SK-N-SH (cell line): Measurements from ENCODE around the gene F2RL2. TPM values are rescaled to one million over a fixed set of nuclear protein-coding genes. Genes with fewer than 3 reads are reported as not detected.

ENCODE experiments used
- CTCF ChIA-PET: fragments of 300-600, 350-600 bp; formaldehyde crosslinking; extraction: SDS; loops from one replicate; lab custom pipeline; 2021; lab: Yijun Ruan, JAX
- POLR2A ChIA-PET: fragments of 350-600 bp; sonication (Branson Sonifier 250); formaldehyde crosslinking; extraction: SDS; loops from one replicate; lab custom pipeline; 2020; ENCODE audit warnings: antibody characterized with exemption, inconsistent platforms; lab: Yijun Ruan, JAX
- DNase-seq: peaks from one replicate; pipeline ENCODE4 v3.0.0; 2012
- H2AFZ ChIP-seq: fragments of 200-600 bp; sonication (generic); 2 replicates; pipeline ENCODE4 v1.8.1; 2016; ENCODE audit warnings: antibody characterized with exemption, mild to moderate bottlenecking, low read depth
- H3F3A ChIP-seq: fragments of 200-600 bp; sonication (generic); replicated peaks from 2 replicates; pipeline ENCODE3; 2016; ENCODE audit warnings: antibody characterized with exemption, mild to moderate bottlenecking; ENCODE audit not compliant: insufficient read depth
- H3K27ac ChIP-seq, 2 experiments: fragments of 200-500 bp in 1 of 2; fragments of 200-600 bp in 1 of 2; sonication (Bioruptor generic) in 1 of 2; sonication (generic), shearing (Covaris generic) in 1 of 2; 2 replicates each; pipeline versions ENCODE4 v1.5.1 to v1.6.1; 2014 to 2016; ENCODE audit warnings: low read depth in 2 of 2, inconsistent platforms in 1 of 2, low read length in 1 of 2, mild to moderate bottlenecking in 1 of 2, mixed read lengths in 1 of 2
- H3K27me3 ChIP-seq: fragments of 200-600 bp; sonication (generic), shearing (Covaris generic); 2 replicates; pipeline ENCODE4 v1.6.1; 2016; ENCODE audit warnings: mixed run types; ENCODE audit not compliant: insufficient read depth
- H3K36me3 ChIP-seq, 2 experiments: fragments of 200-500 bp in 1 of 2; fragments of 200-600 bp in 1 of 2; sonication (Bioruptor generic) in 1 of 2; sonication (generic) in 1 of 2; replicated peaks in 1 of 2; 2 replicates each; pipeline versions ENCODE3 to v1.5.1; 2014 to 2016; ENCODE audit warnings: low read length in 1 of 2, mild to moderate bottlenecking in 1 of 2; ENCODE audit not compliant: insufficient read depth in 2 of 2, control insufficient read depth in 1 of 2
- H3K4me1 ChIP-seq, 2 experiments: fragments of 200-500 bp in 1 of 2; fragments of 200-600 bp in 1 of 2; sonication (Bioruptor generic) in 1 of 2; sonication (generic), shearing (Covaris generic) in 1 of 2; 2 replicates each; pipeline versions ENCODE4 v1.5.1 to v1.6.1; 2014 to 2016; ENCODE audit warnings: low read depth in 1 of 2, low read length in 1 of 2, mixed run types in 1 of 2; ENCODE audit not compliant: insufficient read depth in 2 of 2, control insufficient read depth in 1 of 2
- H3K4me2 ChIP-seq: fragments of 200-600 bp; sonication (generic), shearing (Covaris generic); 2 replicates; pipeline ENCODE4 v1.6.1; 2017; ENCODE audit warnings: mixed run types
- H3K4me3 ChIP-seq, 2 experiments: fragments of 200-500 bp in 1 of 2; fragments of 200-600 bp in 1 of 2; sonication (Bioruptor generic) in 1 of 2; sonication (generic), shearing (Covaris generic) in 1 of 2; 2 replicates each; pipeline versions ENCODE4 v1.5.1 to v1.8.1; 2014 to 2016; ENCODE audit warnings: low read depth in 2 of 2, inconsistent platforms in 1 of 2, low read length in 1 of 2, mild to moderate bottlenecking in 1 of 2, mixed read lengths in 1 of 2, moderate library complexity in 1 of 2
- H3K79me2 ChIP-seq: fragments of 200-600 bp; sonication (generic); 2 replicates; pipeline ENCODE4 v1.8.1; 2017; ENCODE audit warnings: mild to moderate bottlenecking; ENCODE audit not compliant: insufficient read depth
- H3K9ac ChIP-seq: fragments of 200-600 bp; sonication (generic); 2 replicates; pipeline ENCODE4 v1.6.1; 2017; ENCODE audit warnings: mixed run types
- H3K9me2 ChIP-seq: fragments of 200-600 bp; sonication (generic); 2 replicates; pipeline ENCODE4 v1.6.1; 2017; ENCODE audit warnings: mixed run types
- H3K9me3 ChIP-seq: fragments of 200-600 bp; sonication (generic); 2 replicates; pipeline ENCODE4 v1.6.1; 2017; ENCODE audit warnings: mixed run types, mild to moderate bottlenecking, moderate library complexity
- H4K20me1 ChIP-seq: fragments of 200-600 bp; sonication (generic); 2 replicates; pipeline ENCODE4 v1.6.1; 2017; ENCODE audit warnings: mild to moderate bottlenecking, mixed run types; ENCODE audit not compliant: insufficient read depth
- EZH2phosphoT487 ChIP-seq: fragments of 200-600 bp; sonication (generic); IDR thresholded peaks from 2 replicates; pipeline ENCODE4 v1.6.1; 2017; ENCODE audit warnings: low read depth, mixed run types, mild to moderate bottlenecking, antibody characterized with exemption, moderate library complexity, borderline replicate concordance
- GABPA ChIP-seq: IDR thresholded peaks from 2 replicates; pipeline ENCODE4 v1.4.0; 2012; ENCODE audit warnings: low read depth, mild to moderate bottlenecking
- NFIC ChIP-seq: IDR thresholded peaks from 2 replicates; pipeline ENCODE4 v1.4.0; 2012; ENCODE audit warnings: borderline replicate concordance
- TCF12 ChIP-seq: IDR thresholded peaks from 2 replicates; pipeline ENCODE4 v1.4.0; 2012
- TEAD4 ChIP-seq: IDR thresholded peaks from 2 replicates; pipeline ENCODE4 v1.4.0; 2012; ENCODE audit warnings: mild to moderate bottlenecking, borderline replicate concordance; ENCODE audit not compliant: insufficient read depth
- WGBS: methylation state at CpG from one replicate; pipeline ENCODE4 v1.1.6; 2017; ENCODE audit warnings: low lambda C conversion rate; 5-methylcytosine and 5-hydroxymethylcytosine counted together
- polyA plus RNA-seq, 3 experiments: library from polyadenylated mRNA; depleted of rRNA; stranded (reverse); fragments of >200 nt; gene quantifications; 2 replicates each; pipeline ENCODE4 v1.2.3, GENCODE V29; 2012
- TF ChIP-seq, protein P1 (sequence below): IDR thresholded peaks from 2 replicates; pipeline ENCODE4 v1.4.0; 2012; ENCODE audit warnings: low read depth, borderline replicate concordance

The F2RL2 gene
- polyA plus RNA-seq, 1 of the 3 experiments (the other 2 are of a cell fraction), result 29.4 TPM

DNA sequence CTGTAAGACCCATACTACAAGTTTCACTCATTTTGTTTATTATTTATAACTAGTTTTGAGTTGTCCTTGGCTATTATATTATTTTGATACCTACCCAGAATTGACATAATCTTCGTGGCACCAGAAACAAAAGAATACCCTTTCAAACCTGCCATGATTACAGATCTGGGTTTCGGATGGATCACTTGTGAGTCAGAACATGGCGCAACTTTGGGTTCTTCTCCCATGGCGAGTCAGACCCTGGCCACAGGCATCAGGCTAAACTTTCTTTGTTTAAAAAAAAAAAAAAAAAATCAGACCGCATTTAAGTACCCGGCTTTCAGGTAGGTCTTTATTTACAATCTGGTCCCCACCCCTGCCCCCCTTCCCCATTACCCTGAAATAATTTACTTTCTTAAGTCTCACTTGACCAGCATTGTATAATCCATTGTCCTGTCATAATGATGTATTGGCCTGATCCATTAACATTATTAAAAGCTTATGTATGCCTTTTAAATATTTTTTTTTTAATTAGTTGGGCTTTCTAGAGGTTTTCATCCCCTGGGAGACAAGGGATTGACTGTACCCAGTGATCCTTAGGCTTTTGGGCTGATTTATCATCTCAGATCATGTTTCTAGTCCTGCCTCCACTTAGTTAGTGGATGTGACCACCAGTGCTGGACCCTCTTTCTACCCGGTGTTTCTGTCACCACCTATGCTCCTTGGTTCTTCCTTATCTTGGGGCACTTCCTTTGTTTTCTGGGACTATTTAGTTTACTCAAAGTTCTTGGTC lies 43.9 kb downstream of the F2RL2 start:
- Histone ChIP-seq H3K27me3 (no peaks in the 10 kb centered on the region), H3K9me2 (no peaks in the 10 kb centered on the region), H3K4me3 (no peak overlapping the region), H3K9ac (no peak overlapping the region), H3F3A (no peaks in the 10 kb centered on the region), H3K79me2 (no peaks in the 10 kb centered on the region), H4K20me1 (no peaks in the 10 kb centered on the region), H3K9me3 (no peaks in the 10 kb centered on the region), H2AFZ (no peak overlapping the region), H3K4me2 (no peak overlapping the region), H3K36me3 (no peaks in the 10 kb centered on the region), H3K4me1 (peaks cover 0 to 2% of the 10 kb centered on the region in 2 experiments; a peak in 2 of 4 replicates), H3K27ac (no peak overlapping the region)
- 64% methylated on average over 7 of the region's 7 CpGs for WGBS
- ChIA-PET POLR2A (no interaction called here), CTCF (no interaction called here)
- TF ChIP-seq TCF12 (0 out of 2 replicates have a peak, but pooled peaks have one; percentile 10), TEAD4 (no peak)
- no peak for DNase-seq

DNA sequence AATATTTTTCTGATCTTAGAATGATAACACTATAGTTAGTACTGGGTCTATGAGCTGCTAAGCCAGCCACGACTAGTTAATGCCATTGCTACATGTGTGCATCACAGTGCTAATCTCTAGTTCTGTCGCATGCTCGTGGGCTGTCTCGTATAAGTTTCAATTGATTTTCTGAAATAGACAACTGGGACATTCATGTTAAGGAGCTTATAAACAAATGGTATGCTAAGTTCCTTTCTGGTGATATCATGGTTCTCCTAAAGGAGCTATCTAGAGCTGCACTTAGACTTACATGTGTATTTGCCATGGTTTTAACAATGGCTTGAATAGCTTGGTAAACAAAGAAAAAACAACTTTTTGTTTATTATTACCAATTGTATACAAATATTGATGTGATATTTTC lies 46.2 kb downstream of the F2RL2 start:
- Histone ChIP-seq H2AFZ (no peak overlapping the region), H3K9me3 (no peaks in the 10 kb centered on the region), H3F3A (no peaks in the 10 kb centered on the region), H3K79me2 (no peaks in the 10 kb centered on the region), H3K9ac (no peak overlapping the region), H3K27me3 (no peaks in the 10 kb centered on the region), H4K20me1 (no peaks in the 10 kb centered on the region), H3K36me3 (no peaks in the 10 kb centered on the region), H3K9me2 (no peaks in the 10 kb centered on the region), H3K27ac (no peak overlapping the region; a peak in 1 of 4 replicates), H3K4me3 (no peak overlapping the region), H3K4me1 (peaks cover 0 to 2% of the 10 kb centered on the region in 2 experiments; a peak in 2 of 4 replicates), H3K4me2 (no peak overlapping the region)
- ChIA-PET CTCF (interaction anchor here (0.9 to 1.5 kb wide), 7 partner anchors 23 to 198 kb away, joined by 3 to 6 read pairs (median 4); no protein-coding TSS in a partner anchor), POLR2A (no interaction called here)
- TF ChIP-seq, protein P1, sequence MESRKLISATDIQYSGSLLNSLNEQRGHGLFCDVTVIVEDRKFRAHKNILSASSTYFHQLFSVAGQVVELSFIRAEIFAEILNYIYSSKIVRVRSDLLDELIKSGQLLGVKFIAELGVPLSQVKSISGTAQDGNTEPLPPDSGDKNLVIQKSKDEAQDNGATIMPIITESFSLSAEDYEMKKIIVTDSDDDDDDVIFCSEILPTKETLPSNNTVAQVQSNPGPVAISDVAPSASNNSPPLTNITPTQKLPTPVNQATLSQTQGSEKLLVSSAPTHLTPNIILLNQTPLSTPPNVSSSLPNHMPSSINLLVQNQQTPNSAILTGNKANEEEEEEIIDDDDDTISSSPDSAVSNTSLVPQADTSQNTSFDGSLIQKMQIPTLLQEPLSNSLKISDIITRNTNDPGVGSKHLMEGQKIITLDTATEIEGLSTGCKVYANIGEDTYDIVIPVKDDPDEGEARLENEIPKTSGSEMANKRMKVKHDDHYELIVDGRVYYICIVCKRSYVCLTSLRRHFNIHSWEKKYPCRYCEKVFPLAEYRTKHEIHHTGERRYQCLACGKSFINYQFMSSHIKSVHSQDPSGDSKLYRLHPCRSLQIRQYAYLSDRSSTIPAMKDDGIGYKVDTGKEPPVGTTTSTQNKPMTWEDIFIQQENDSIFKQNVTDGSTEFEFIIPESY, result no peak
- TF ChIP-seq EZH2phosphoT487 (no peak), NFIC (no peak)
- 93% methylated on average over 4 of the region's 4 CpGs for WGBS
- no peak for DNase-seq

- ChIA-PET POLR2A (no interaction called here), CTCF (interaction anchor here (0.9 to 1.5 kb wide), 5 partner anchors 24 to 198 kb away, joined by 3 to 6 read pairs (median 5); no protein-coding TSS in a partner anchor)
- H3K9ac ChIP-seq, result no peak overlapping the region
- no peak overlapping the region; a peak in 1 of 4 replicates for H3K27ac ChIP-seq
- H3K9me3 ChIP-seq, result no peaks in the 10 kb centered on the region
- no peaks in the 10 kb centered on the region for H3F3A ChIP-seq
- H3K9me2 ChIP-seq, result no peaks in the 10 kb centered on the region
- no peaks in the 10 kb centered on the region for H3K79me2 ChIP-seq
- no peak overlapping the region for H2AFZ ChIP-seq
- no peaks in the 10 kb centered on the region for H4K20me1 ChIP-seq
- H3K4me2 ChIP-seq, result no peak overlapping the region
- H3K27me3 ChIP-seq, result no peaks in the 10 kb centered on the region
- H3K4me1 ChIP-seq, result peaks cover 0 to 2% of the 10 kb centered on the region in 2 experiments; a peak in 2 of 4 replicates
- TF ChIP-seq TCF12, result peak; percentile 37
- no peak for TF ChIP-seq GABPA
- no peak overlapping the region for H3K4me3 ChIP-seq
- DNase-seq, result no peak
- H3K36me3 ChIP-seq, result no peaks in the 10 kb centered on the region
Observed at GRCh38 chr5:76576450-76576849, 46.8 kb downstream of the F2RL2 start.
